Activated CD8-positive, alpha-beta T cell treated with anti-CD3 and anti-CD28 coated beads for 36 hours (primary cell): ENCODE data around the gene NTF3. TPM values are rescaled to one million over a fixed set of nuclear protein-coding genes. Genes with fewer than 3 reads are reported as not detected.

Experiments
- ATAC-seq: fragments of 200-7000 bp; cut with Tn5 transposase; one replicate; pipeline ENCODE4 v1.10.0; 2021; ENCODE audit warnings: mild to moderate bottlenecking, moderate library complexity
- CTCF ChIA-PET: fragments of 350-600 bp; sonication (Branson Sonifier 250); formaldehyde crosslinking; loops from one replicate; lab custom pipeline; 2021; ENCODE audit warnings: antibody characterized with exemption; lab: Charles Lee
- POLR2A ChIA-PET: fragments of 350-600 bp; sonication (Branson Sonifier 250); formaldehyde crosslinking; loops from one replicate; lab custom pipeline; 2021; ENCODE audit warnings: antibody characterized with exemption; lab: Charles Lee
- DNase-seq: peaks from one replicate; pipeline ENCODE4 v3.0.0-alpha.2; 2020
- H3K27ac Mint-ChIP-seq: one replicate; pipeline ENCODE4 v1.8.0; 2021; ENCODE audit warnings: mild to moderate bottlenecking, mixed read lengths
- H3K27me3 Mint-ChIP-seq: one replicate; pipeline ENCODE4 v1.8.0; 2021; ENCODE audit warnings: mixed read lengths
- H3K36me3 Mint-ChIP-seq: one replicate; pipeline ENCODE4 v1.8.0; 2021; ENCODE audit warnings: low read depth, mixed read lengths
- H3K4me1 Mint-ChIP-seq: one replicate; pipeline ENCODE4 v1.8.0; 2021; ENCODE audit warnings: low read depth, mixed read lengths
- H3K4me3 Mint-ChIP-seq: one replicate; pipeline ENCODE4 v1.8.0; 2021; ENCODE audit warnings: mild to moderate bottlenecking, moderate library complexity, mixed read lengths
- H3K9me3 Mint-ChIP-seq: one replicate; pipeline ENCODE4 v1.8.0; 2021; ENCODE audit warnings: mixed read lengths
- intact Hi-C: fragments of 100-400 bp; cut with micrococcal nuclease; formaldehyde crosslinking; loops from one replicate; pipeline ENCODE4 v1.10.0; 2022
- total RNA-seq, 2 experiments: library from RNA; stranded (reverse); gene quantifications; one replicate each; pipeline ENCODE4 v1.2.3, GENCODE V29; 2021
- TF ChIP-seq, protein P1 (sequence below): fragments of 200-600 bp; IDR thresholded peaks from one replicate; pipeline ENCODE4 v1.8.0; 2022; ENCODE audit warnings: antibody characterized with exemption, mild to moderate bottlenecking

The NTF3 gene
- total RNA-seq, 2 experiments from 2014 or later: not detected

DNA sequence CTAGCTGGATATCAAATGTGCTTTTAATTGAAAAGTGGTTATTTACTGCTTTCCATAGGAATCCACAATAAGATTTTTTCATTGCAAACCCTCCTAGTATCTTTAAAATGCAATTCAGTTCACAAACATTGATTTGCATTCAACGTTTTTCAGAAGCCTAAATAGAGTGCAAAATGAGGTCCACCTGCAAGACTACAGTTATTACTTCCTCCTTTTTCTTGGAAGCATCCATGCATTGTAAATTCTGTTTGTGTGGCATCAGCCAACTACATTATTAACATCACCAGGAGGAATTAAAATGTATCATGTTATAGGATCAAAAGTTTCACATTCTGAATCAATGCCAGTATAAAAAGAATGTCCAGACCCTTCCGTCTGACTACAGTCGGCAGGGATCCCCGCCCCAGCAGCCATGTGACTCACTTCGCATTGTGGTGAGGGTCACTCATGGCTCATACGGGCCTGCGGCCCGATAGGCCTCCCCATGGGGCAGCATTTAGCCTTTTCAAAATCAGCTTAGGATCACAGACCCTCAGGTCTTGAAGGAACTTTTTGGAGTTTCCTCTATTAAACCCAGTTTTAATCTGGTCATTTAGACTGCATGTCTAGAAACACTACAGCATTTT lies 46.3 kb downstream of the NTF3 start:
- no peaks in the 10 kb centered on the region for H3K4me1 Mint-ChIP-seq
- DNase-seq (no peak), ATAC-seq (no peak)
- intact Hi-C loops: no loop called here
- no peak overlapping the region for H3K27ac Mint-ChIP-seq
- H3K27me3 Mint-ChIP-seq: peaks cover 18% of the 10 kb centered on the region
- POLR2A ChIA-PET: no interaction called here
- no peaks in the 10 kb centered on the region for H3K9me3 Mint-ChIP-seq
- no peaks in the 10 kb centered on the region for H3K36me3 Mint-ChIP-seq
- H3K4me3 Mint-ChIP-seq: no peak overlapping the region
- TF ChIP-seq, protein P1, sequence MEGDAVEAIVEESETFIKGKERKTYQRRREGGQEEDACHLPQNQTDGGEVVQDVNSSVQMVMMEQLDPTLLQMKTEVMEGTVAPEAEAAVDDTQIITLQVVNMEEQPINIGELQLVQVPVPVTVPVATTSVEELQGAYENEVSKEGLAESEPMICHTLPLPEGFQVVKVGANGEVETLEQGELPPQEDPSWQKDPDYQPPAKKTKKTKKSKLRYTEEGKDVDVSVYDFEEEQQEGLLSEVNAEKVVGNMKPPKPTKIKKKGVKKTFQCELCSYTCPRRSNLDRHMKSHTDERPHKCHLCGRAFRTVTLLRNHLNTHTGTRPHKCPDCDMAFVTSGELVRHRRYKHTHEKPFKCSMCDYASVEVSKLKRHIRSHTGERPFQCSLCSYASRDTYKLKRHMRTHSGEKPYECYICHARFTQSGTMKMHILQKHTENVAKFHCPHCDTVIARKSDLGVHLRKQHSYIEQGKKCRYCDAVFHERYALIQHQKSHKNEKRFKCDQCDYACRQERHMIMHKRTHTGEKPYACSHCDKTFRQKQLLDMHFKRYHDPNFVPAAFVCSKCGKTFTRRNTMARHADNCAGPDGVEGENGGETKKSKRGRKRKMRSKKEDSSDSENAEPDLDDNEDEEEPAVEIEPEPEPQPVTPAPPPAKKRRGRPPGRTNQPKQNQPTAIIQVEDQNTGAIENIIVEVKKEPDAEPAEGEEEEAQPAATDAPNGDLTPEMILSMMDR: no peak
- CTCF ChIA-PET: no interaction called here

DNA sequence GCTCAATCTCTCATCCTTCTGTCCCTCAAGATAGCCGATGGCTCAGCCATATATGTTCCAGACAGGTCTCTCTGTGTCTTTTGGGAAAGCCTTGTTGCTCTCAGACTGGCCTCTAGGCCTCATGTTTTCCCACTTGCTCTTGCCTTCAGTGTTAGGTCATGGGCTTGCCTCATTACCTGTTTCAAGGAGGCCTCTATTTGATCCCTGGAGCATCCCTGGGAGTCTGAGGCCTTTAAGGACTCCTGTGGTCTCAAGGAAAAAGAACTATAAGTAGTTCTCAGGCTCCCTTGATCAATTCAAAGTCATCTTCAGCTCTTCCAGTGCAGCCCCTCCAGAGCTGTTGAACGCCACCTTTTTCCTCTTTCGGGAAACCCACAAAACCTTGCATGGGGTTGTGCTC lies 47.9 kb downstream of the NTF3 start:
- no peak overlapping the region for H3K4me3 Mint-ChIP-seq
- TF ChIP-seq, protein P1: no peak
- intact Hi-C loops: no loop called here
- no peaks in the 10 kb centered on the region for H3K36me3 Mint-ChIP-seq
- DNase-seq: no peak
- CTCF ChIA-PET: no interaction called here
- no peak for ATAC-seq
- no peaks in the 10 kb centered on the region for H3K9me3 Mint-ChIP-seq
- no peak overlapping the region for H3K27ac Mint-ChIP-seq
- H3K27me3 Mint-ChIP-seq: peaks cover 7% of the 10 kb centered on the region
- H3K4me1 Mint-ChIP-seq: no peaks in the 10 kb centered on the region
- POLR2A ChIA-PET: no interaction called here

DNA sequence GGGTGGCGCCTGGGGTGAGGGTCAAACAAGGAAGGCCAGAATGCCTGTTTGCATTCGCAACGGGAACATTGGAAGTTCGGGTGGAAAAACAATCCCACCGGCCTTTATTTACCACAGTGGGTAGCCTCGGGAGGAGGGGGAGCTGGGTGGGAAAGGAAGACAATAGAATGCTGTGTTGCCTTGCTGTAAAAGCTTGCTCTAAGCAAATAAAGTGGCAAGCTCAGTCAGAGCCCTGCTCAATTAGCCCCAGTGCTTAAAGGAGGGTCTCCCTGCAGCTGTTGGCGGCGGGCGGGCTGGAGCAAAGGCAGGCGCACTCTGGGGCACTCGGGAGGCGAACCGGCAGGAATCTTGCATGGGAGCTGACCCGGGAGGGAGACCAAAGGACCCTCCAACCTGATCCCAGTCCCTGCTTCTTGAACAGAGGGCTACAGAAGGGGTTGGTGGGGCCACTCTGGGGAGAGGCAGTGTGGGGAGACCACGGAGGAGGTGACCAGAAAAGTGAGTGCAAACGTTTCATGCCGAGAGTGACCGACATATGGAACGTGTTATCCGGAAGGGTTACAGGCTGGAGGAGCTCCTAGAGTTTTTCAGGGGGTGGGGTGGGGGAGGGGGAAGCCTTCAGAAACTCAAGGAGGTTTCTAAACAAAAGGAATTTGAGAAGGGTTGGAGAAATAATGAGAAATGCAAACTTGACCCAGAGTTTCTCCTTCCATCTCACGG lies 48.5 kb downstream of the NTF3 start:
- DNase-seq: no peak
- Mint-ChIP-seq H3K4me3 (no peak overlapping the region), H3K27ac (no peak overlapping the region), H3K27me3 (peaks cover 3% of the 10 kb centered on the region), H3K4me1 (no peaks in the 10 kb centered on the region), H3K36me3 (no peaks in the 10 kb centered on the region), H3K9me3 (no peaks in the 10 kb centered on the region)
- ChIA-PET CTCF (no interaction called here), POLR2A (no interaction called here)
- TF ChIP-seq, protein P1: no peak
- intact Hi-C loops: no loop called here
- no peak for ATAC-seq

DNA sequence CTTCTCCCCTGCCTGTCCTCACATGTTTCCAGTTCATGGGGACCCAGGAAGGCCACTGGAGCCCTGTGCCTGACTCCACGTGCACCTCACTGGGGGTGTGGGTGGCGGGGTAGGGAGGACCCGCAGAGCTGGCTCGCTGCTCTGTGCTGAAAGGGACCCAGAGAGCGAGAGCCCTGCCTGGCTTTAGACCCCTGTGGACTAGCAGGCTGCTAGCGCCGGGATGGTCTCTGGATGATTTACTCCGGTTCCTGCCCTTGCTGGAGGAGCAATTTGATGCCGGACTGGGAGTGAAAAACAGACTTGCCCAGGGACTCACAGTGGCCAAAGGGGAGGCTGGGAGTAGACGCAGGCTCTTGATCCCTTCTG lies 49.0 kb downstream of the NTF3 start:
- CTCF ChIA-PET: no interaction called here
- no peak for ATAC-seq
- POLR2A ChIA-PET: no interaction called here
- no peaks in the 10 kb centered on the region for H3K4me1 Mint-ChIP-seq
- DNase-seq: no peak
- H3K27ac Mint-ChIP-seq: no peak overlapping the region
- no peaks in the 10 kb centered on the region for H3K9me3 Mint-ChIP-seq
- TF ChIP-seq, protein P1: no peak
- intact Hi-C loops: no loop called here
- H3K36me3 Mint-ChIP-seq: no peaks in the 10 kb centered on the region
- peaks cover 3% of the 10 kb centered on the region for H3K27me3 Mint-ChIP-seq
- H3K4me3 Mint-ChIP-seq: no peak overlapping the region

DNA sequence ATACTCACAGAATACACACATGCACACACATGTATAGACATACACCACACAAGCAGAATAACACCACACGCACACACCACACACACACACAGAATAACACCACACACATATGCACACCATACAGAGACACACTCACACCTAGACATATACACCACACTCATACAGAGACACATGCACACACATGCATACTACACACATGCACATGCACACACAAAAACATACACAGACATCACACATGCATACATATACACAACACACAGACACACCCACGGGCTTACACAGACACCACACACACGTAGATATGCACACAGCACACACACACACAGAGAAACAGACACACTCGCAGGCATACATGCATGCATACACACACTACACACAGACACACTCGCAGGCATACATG lies 49.7 kb downstream of the NTF3 start:
- no peak for DNase-seq
- POLR2A ChIA-PET: no interaction called here
- no peaks in the 10 kb centered on the region for H3K4me1 Mint-ChIP-seq
- no peak overlapping the region for H3K4me3 Mint-ChIP-seq
- H3K27me3 Mint-ChIP-seq: peaks cover 3% of the 10 kb centered on the region
- CTCF ChIA-PET: no interaction called here
- ATAC-seq: no peak
- intact Hi-C loops: no loop called here
- TF ChIP-seq, protein P1: no peak
- no peak overlapping the region for H3K27ac Mint-ChIP-seq
- no peaks in the 10 kb centered on the region for H3K36me3 Mint-ChIP-seq
- no peaks in the 10 kb centered on the region for H3K9me3 Mint-ChIP-seq
